HepG2 (cell line): Measurements from ENCODE around the gene ZPLD1. TPM values are rescaled to one million over a fixed set of nuclear protein-coding genes. Genes with fewer than 3 reads are reported as not detected.

Experiments
- ATAC-seq: fragments of 200-7000 bp; cut with Tn5 transposase; 3 replicates; pipeline ENCODE4 v1.9.1; 2020; ENCODE audit warnings: mild to moderate bottlenecking, moderate library complexity
- BruUV-seq: library from RNA; stranded (reverse); fragments of 400-500 nt; replicated peaks from 2 replicates; lab custom pipeline; 2021; lab: Mats Ljungman, UMichigan
- CTCF ChIA-PET: fragments of 300-600 bp; formaldehyde crosslinking; extraction: SDS; loops from one replicate; lab custom pipeline; 2021; ENCODE audit warnings: low total read pairs, inconsistent platforms, low intra/inter-chr PET ratio; lab: Yijun Ruan, JAX
- POLR2A ChIA-PET: fragments of 350-600 bp; sonication (Branson Sonifier 250); formaldehyde crosslinking; loops from one replicate; lab custom pipeline; 2020; ENCODE audit warnings: antibody characterized with exemption, inconsistent platforms; lab: Yijun Ruan, JAX
- DNase-seq: peaks from one replicate; pipeline ENCODE4 v3.0.0-alpha.2; 2015; ENCODE audit warnings: low spot score
- FAIRE-seq: peaks from 3 replicates; lab custom pipeline; 2011; peaks lifted over from hg19 to GRCh38; lab: Jason Lieb, UNC
- H2AFZ ChIP-seq: one replicate; pipeline ENCODE4 v1.6.1; 2011; ENCODE audit warnings: low read length, inconsistent platforms
- H3K27ac ChIP-seq: fragments of 300-600 bp; 3 replicates; pipeline ENCODE4 v1.8.0; 2011; ENCODE audit warnings: mixed run types, mild to moderate bottlenecking, mixed read lengths, low read length, inconsistent platforms; ENCODE audit not compliant: insufficient read depth; ENCODE audit errors: extremely low read length
- H3K27me3 ChIP-seq, 2 experiments: fragments of 200-600 bp in 1 of 2; 2 replicates in 1 of 2; 3 replicates in 1 of 2; pipeline versions ENCODE4 v1.6.0 to v1.8.0; 2011; ENCODE audit warnings: low read length in 2 of 2, mild to moderate bottlenecking in 2 of 2, moderate library complexity in 2 of 2, inconsistent platforms in 1 of 2; ENCODE audit not compliant: insufficient read depth in 2 of 2, control insufficient read depth in 1 of 2
- H3K36me3 ChIP-seq, 2 experiments: fragments of 200-600 bp in 1 of 2; replicated peaks in 1 of 2; 2 replicates in 1 of 2; 3 replicates in 1 of 2; pipeline versions ENCODE4 v1.5.1 to v1.8.0; 2011; ENCODE audit warnings: low read length in 2 of 2, inconsistent platforms in 1 of 2; ENCODE audit not compliant: insufficient read depth in 2 of 2, control insufficient read depth in 1 of 2
- H3K4me1 ChIP-seq: 2 replicates; pipeline ENCODE4 v1.5.1; 2012; ENCODE audit warnings: low read length, inconsistent platforms; ENCODE audit not compliant: insufficient read depth
- H3K4me2 ChIP-seq: 2 replicates; pipeline ENCODE4 v1.6.0; 2011; ENCODE audit warnings: low read depth, low read length, inconsistent platforms
- H3K4me3 ChIP-seq, 3 experiments: fragments of 200-600 bp in 1 of 3; sonication (generic), shearing (Covaris generic) in 1 of 3; replicated peaks in 1 of 3; 2 replicates each; pipeline ENCODE4 v1.5.1; 2011 to 2016; ENCODE audit warnings: low read length in 3 of 3, inconsistent platforms in 2 of 3, low read depth in 2 of 3, mild to moderate bottlenecking in 2 of 3, control low read depth in 1 of 3, mixed read lengths in 1 of 3; ENCODE audit not compliant: insufficient read depth in 1 of 3
- H3K79me2 ChIP-seq: one replicate; pipeline ENCODE4 v1.6.1; 2011; ENCODE audit warnings: low read length, inconsistent platforms; ENCODE audit not compliant: insufficient read depth
- H3K9ac ChIP-seq: 2 replicates; pipeline ENCODE4 v1.6.0; 2011; ENCODE audit warnings: mild to moderate bottlenecking, low read depth, low read length, inconsistent platforms; ENCODE audit not compliant: insufficient read depth
- H3K9me3 ChIP-seq: 2 replicates; pipeline ENCODE4 v1.5.1; 2012; ENCODE audit warnings: mild to moderate bottlenecking, low read length
- H4K20me1 ChIP-seq: 2 replicates; pipeline ENCODE4 v1.6.0; 2011; ENCODE audit warnings: inconsistent platforms, mild to moderate bottlenecking, low read length, moderate library complexity; ENCODE audit not compliant: insufficient read depth
- AHR ChIP-seq: IDR thresholded peaks from 2 replicates; pipeline ENCODE4 v1.6.1; 2018; ENCODE audit warnings: missing genetic modification reagents, missing compliant biosample characterization
- BRCA1 ChIP-seq: sonication (generic); formaldehyde crosslinking; IDR thresholded peaks from 2 replicates; pipeline ENCODE4 v1.4.0; 2020; ENCODE audit warnings: missing genetic modification reagents
- KDM2A ChIP-seq: sonication (generic); formaldehyde crosslinking; IDR thresholded peaks from 2 replicates; pipeline ENCODE4 v1.4.0; 2020; ENCODE audit warnings: low read depth, missing genetic modification reagents, borderline replicate concordance
- KDM4B ChIP-seq: sonication (generic); formaldehyde crosslinking; IDR thresholded peaks from 2 replicates; pipeline ENCODE4 v1.4.0; 2020; ENCODE audit warnings: missing genetic modification reagents
- KDM5B ChIP-seq: sonication (generic); formaldehyde crosslinking; IDR thresholded peaks from 2 replicates; pipeline ENCODE4 v1.4.0; 2020; ENCODE audit warnings: missing genetic modification reagents, mild to moderate bottlenecking, borderline replicate concordance
- KLF11 ChIP-seq: IDR thresholded peaks from 2 replicates; pipeline ENCODE4 v1.6.1; 2016; ENCODE audit warnings: missing compliant biosample characterization
- KLF16 ChIP-seq, 2 experiments: sonication (generic) in 1 of 2; formaldehyde crosslinking in 1 of 2; IDR thresholded peaks; 2 replicates each; pipeline versions ENCODE4 v1.6.1 to v1.8.0; 2016 to 2023; ENCODE audit warnings: missing genetic modification reagents in 2 of 2, missing compliant biosample characterization in 1 of 2
- NCOA1 ChIP-seq: sonication (generic); formaldehyde crosslinking; IDR thresholded peaks from 2 replicates; pipeline ENCODE4 v1.9.0; 2021; ENCODE audit warnings: missing genetic modification reagents
- RARA ChIP-seq: IDR thresholded peaks from 2 replicates; pipeline ENCODE4 v1.6.1; 2016; ENCODE audit warnings: missing genetic modification reagents, missing compliant biosample characterization
- RNF2 ChIP-seq: fragments of 450-650 bp; conservative IDR thresholded peaks from 2 replicates; pipeline ENCODE4 v1.6.1; 2016; ENCODE audit warnings: low read depth
- SAFB2 ChIP-seq: sonication (generic); formaldehyde crosslinking; IDR thresholded peaks from 2 replicates; pipeline ENCODE4 v1.5.1; 2020; ENCODE audit warnings: missing genetic modification reagents, low read depth, mild to moderate bottlenecking, borderline replicate concordance
- SUZ12 ChIP-seq: fragments of 150-350 bp; IDR thresholded peaks from 2 replicates; pipeline ENCODE4 v1.6.1; 2014; ENCODE audit warnings: low read depth, low read length
- XRCC5 ChIP-seq: fragments of 200-400 bp; formaldehyde crosslinking; optimal IDR thresholded peaks from 2 replicates; pipeline ENCODE3; 2017; ENCODE audit warnings: mild to moderate bottlenecking, low read length
- ZFP41 ChIP-seq: sonication (generic); formaldehyde crosslinking; IDR thresholded peaks from 2 replicates; pipeline ENCODE4 v1.4.0; 2020; ENCODE audit warnings: mild to moderate bottlenecking, missing genetic modification reagents, borderline replicate concordance
- ZFX ChIP-seq: sonication (generic); formaldehyde crosslinking; IDR thresholded peaks from 2 replicates; pipeline ENCODE4 v1.4.0; 2020; ENCODE audit warnings: mild to moderate bottlenecking, low read depth, missing genetic modification reagents, moderate library complexity
- ZFYVE20 ChIP-seq: sonication (generic); formaldehyde crosslinking; IDR thresholded peaks from 2 replicates; pipeline ENCODE4 v1.8.0; 2023; ENCODE audit warnings: low read depth, mild to moderate bottlenecking, moderate library complexity, missing genetic modification reagents, borderline replicate concordance
- ZNF101 ChIP-seq: sonication (generic); formaldehyde crosslinking; IDR thresholded peaks from 2 replicates; pipeline ENCODE4 v1.4.0; 2020; ENCODE audit warnings: mild to moderate bottlenecking, low read depth, missing genetic modification reagents, borderline replicate concordance
- ZNF160 ChIP-seq: sonication (generic); formaldehyde crosslinking; IDR thresholded peaks from 2 replicates; pipeline ENCODE4 v1.8.0; 2022; ENCODE audit warnings: mild to moderate bottlenecking, inconsistent platforms, missing genetic modification reagents
- ZNF205 ChIP-seq: IDR thresholded peaks from 2 replicates; pipeline ENCODE4 v1.6.1; 2018; ENCODE audit warnings: missing biosample characterization, missing genetic modification reagents
- ZNF432 ChIP-seq: sonication (generic); formaldehyde crosslinking; IDR thresholded peaks from 2 replicates; pipeline ENCODE4 v1.5.0; 2020; ENCODE audit warnings: missing genetic modification reagents, mild to moderate bottlenecking, borderline replicate concordance
- ZNF44 ChIP-seq: sonication (generic); formaldehyde crosslinking; IDR thresholded peaks from 2 replicates; pipeline ENCODE4 v1.5.1; 2020; ENCODE audit warnings: mild to moderate bottlenecking, missing genetic modification reagents
- ZNF562 ChIP-seq: sonication (generic); formaldehyde crosslinking; IDR thresholded peaks from 2 replicates; pipeline ENCODE4 v1.8.0; 2022; ENCODE audit warnings: missing genetic modification reagents, borderline replicate concordance
- ZNF782 ChIP-seq: sonication (generic); formaldehyde crosslinking; IDR thresholded peaks from 2 replicates; pipeline ENCODE4 v1.4.0; 2020; ENCODE audit warnings: missing genetic modification reagents, mild to moderate bottlenecking, borderline replicate concordance
- WGBS: methylation state at CpG from one replicate; pipeline ENCODE4 v1.1.6; 2017; ENCODE audit warnings: low lambda C conversion rate; 5-methylcytosine and 5-hydroxymethylcytosine counted together
- in situ Hi-C: cut with HindIII; loops from 2 replicates; pipeline ENCODE4 v1.10.0; 2017; ENCODE audit warnings: low pct_unique_long_range_greater_than_20kb; ENCODE audit not compliant: extremely low pct_ligation_motif_present
- intact Hi-C: fragments of 100-400 bp; cut with micrococcal nuclease; formaldehyde crosslinking; loops from one replicate; pipeline ENCODE4 v1.10.0; 2022; ENCODE audit not compliant: unreplicated experiment
- polyA plus RNA-seq, 8 experiments: library from polyadenylated mRNA; depleted of rRNA in 3 of 8; stranded (reverse) in 7 of 8; unstranded in 1 of 8; fragments of >200 nt; fragmentation: Illumina TruSeq in 4 of 8; extraction: Trizol in 4 of 8; gene quantifications; 2 replicates each; pipeline versions ENCODE4 v1.2.1 to v1.2.3, GENCODE V29; 2011 to 2016; ENCODE audit warnings: low read depth in 4 of 8, missing spikeins in 1 of 8, mixed read lengths in 1 of 8; ENCODE audit not compliant: insufficient read depth in 1 of 8
- total RNA-seq, 5 experiments: library from RNA; depleted of rRNA; stranded (reverse); fragments of >200 nt; fragmentation: Illumina TruSeq; extraction: Trizol; gene quantifications; 2 replicates each; pipeline ENCODE4 v1.2.3, GENCODE V29; 2016; ENCODE audit warnings: low read depth in 1 of 5
- TF ChIP-seq, protein P1 (sequence below): sonication (generic); formaldehyde crosslinking; IDR thresholded peaks from 2 replicates; pipeline ENCODE4 v1.4.0; 2020; ENCODE audit warnings: missing genetic modification reagents
- TF ChIP-seq, protein P2 (sequence below): sonication (generic); formaldehyde crosslinking; IDR thresholded peaks from 2 replicates; pipeline ENCODE4 v1.8.0; 2023; ENCODE audit warnings: mild to moderate bottlenecking, missing genetic modification reagents

ZPLD1 gene
- total and polyA plus RNA-seq, 2 of the 13 experiments (the other 11 are each of a cell fraction or from before 2014, with no cell fraction given), result not detected

DNA sequence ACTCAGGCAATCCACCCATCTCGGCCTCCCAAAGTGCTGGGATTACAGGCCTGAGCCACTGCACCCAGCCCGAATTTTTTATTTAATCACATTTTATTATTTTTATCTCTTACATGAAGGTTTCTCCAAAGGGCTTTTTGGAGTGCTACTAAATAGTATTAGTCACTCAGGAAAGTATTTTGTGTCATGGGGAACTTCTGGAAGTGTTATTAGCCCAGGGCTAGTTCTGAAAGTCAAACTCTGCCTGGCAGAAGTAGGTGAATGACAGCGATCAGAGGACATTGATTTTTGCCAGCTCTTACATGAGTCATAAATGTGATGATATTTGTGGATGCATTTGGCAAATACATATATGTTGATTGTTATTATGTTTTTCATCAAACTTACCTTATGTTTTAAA is 48.7 kb downstream of the ZPLD1 start (continued):
- TF ChIP-seq KDM4B (CRISPR knock-in tag) (no peak), RNF2 (no peak), AHR (CRISPR knock-in tag) (no peak), KLF16 (CRISPR knock-in tag; IDR thresholded peaks at IDR 0.05) (no peak), ZFYVE20 (CRISPR knock-in tag) (no peak), ZFP41 (CRISPR knock-in tag) (no peak), ZNF562 (no peak)
- TF ChIP-seq, all 625 proteins: peak for 0

DNA sequence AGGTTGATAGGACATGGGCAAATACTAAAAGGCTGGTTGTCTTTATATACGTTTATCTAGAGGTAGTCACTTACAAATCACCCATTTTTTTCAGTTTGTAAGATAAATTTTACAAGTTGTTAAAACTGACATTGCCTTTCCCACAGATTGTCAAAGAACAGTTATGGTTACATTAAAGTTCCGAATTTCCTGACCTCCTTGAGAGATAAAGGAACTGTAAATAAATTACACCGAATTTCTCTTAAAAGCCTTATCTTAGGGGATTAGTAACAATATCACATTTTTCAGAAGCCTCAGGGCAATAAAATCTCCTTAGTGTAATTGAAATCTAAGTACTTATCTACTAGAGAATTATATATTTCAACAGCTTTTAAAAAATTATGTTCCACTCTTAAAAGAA is 49.5 kb downstream of the ZPLD1 start:
- Histone ChIP-seq H3K36me3 (no peaks in the 10 kb centered on the region), H3K9me3 (no peaks in the 10 kb centered on the region), H3K4me3 (no peak overlapping the region), H3K4me1 (no peaks in the 10 kb centered on the region), H3K4me2 (no peak overlapping the region), H3K27ac (no peak overlapping the region), H3K79me2 (no peaks in the 10 kb centered on the region), H2AFZ (no peak overlapping the region), H3K9ac (no peak overlapping the region), H4K20me1 (no peaks in the 10 kb centered on the region), H3K27me3 (no peaks in the 10 kb centered on the region)
- no TSS peak for BruUV-seq
- intact Hi-C loops (no loop called here), in situ Hi-C loops (no loop called here)
- ATAC-seq (no peak), DNase-seq (no peak), FAIRE-seq (no peak)
- CTCF ChIA-PET, result no interaction called here
- POLR2A ChIA-PET, result no interaction called here
- 1% methylated on average over 3 of the region's 3 CpGs for WGBS
- TF ChIP-seq KLF11 (CRISPR knock-in tag) (no peak), SUZ12 (no peak), RARA (CRISPR knock-in tag) (no peak), ZNF160 (CRISPR knock-in tag) (no peak), ZNF101 (no peak), ZNF44 (CRISPR knock-in tag) (no peak), BRCA1 (CRISPR knock-in tag) (no peak), SAFB2 (CRISPR knock-in tag) (no peak), ZNF432 (CRISPR knock-in tag) (no peak), ZFX (CRISPR knock-in tag) (no peak), KDM2A (CRISPR knock-in tag) (no peak), NCOA1 (CRISPR knock-in tag) (no peak), ZNF782 (no peak), XRCC5 (no peak), ZNF205 (CRISPR knock-in tag) (no peak), KDM5B (CRISPR knock-in tag) (no peak)
- TF ChIP-seq, protein P1, sequence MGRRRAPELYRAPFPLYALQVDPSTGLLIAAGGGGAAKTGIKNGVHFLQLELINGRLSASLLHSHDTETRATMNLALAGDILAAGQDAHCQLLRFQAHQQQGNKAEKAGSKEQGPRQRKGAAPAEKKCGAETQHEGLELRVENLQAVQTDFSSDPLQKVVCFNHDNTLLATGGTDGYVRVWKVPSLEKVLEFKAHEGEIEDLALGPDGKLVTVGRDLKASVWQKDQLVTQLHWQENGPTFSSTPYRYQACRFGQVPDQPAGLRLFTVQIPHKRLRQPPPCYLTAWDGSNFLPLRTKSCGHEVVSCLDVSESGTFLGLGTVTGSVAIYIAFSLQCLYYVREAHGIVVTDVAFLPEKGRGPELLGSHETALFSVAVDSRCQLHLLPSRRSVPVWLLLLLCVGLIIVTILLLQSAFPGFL (CRISPR knock-in tag), result no peak
- TF ChIP-seq, protein P2, sequence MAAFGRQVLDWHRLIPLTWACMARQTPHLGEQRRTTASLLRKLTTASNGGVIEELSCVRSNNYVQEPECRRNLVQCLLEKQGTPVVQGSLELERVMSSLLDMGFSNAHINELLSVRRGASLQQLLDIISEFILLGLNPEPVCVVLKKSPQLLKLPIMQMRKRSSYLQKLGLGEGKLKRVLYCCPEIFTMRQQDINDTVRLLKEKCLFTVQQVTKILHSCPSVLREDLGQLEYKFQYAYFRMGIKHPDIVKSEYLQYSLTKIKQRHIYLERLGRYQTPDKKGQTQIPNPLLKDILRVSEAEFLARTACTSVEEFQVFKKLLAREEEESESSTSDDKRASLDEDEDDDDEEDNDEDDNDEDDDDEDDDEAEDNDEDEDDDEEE (CRISPR knock-in tag), result no peak
